GM10248 (cell line): Measurements from ENCODE around the gene PDE3A.

ENCODE experiments used
- CTCF ChIA-PET: fragments of 300-600 bp; sonication (Branson Sonifier 250); formaldehyde crosslinking; extraction: SDS; loops from one replicate; lab custom pipeline; 2021; ENCODE audit warnings: antibody characterized with exemption; lab: Yijun Ruan, JAX
- POLR2A ChIA-PET: fragments of 350-650 bp; sonication (Branson Sonifier 250); formaldehyde crosslinking; extraction: SDS; loops from one replicate; lab custom pipeline; 2020; ENCODE audit warnings: antibody characterized with exemption; lab: Yijun Ruan, JAX
- DNase-seq: peaks from one replicate; pipeline ENCODE4 v3.0.0; 2012; ENCODE audit errors: extremely low spot score
- TF ChIP-seq, protein P1 (sequence below): IDR thresholded peaks from 2 replicates; pipeline ENCODE4 v1.5.1; 2012; ENCODE audit warnings: mild to moderate bottlenecking, low read depth; ENCODE audit errors: extremely low read depth, missing control alignments, control extremely low read depth

PDE3A gene

DNA sequence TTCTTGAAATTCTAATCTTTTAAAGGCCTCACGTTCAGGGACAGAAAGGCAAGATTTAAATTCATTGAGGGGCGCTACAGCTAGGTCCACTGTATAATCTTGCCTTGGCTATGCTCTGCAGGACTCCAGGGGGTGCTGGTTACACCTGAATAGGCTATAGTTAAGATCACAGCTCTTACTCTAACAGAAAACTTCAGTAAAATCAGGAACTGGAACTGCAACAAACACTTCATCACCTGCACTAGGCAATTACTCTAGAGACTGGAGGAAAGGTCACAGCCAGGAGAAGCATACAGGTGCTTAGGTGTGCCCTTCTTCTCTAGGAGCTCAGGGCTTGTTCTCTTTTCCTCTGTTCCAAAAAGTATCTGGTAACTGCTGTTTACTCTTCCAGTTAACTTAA is 347.7 kb downstream of the PDE3A start:
- ChIA-PET CTCF (interaction anchor here (1.1 to 1.5 kb wide), 3 partner anchors 15 to 231 kb away, joined by 3 to 4 read pairs (median 3); no protein-coding TSS in a partner anchor), POLR2A (no interaction called here)
- no peak for DNase-seq
- TF ChIP-seq, protein P1, sequence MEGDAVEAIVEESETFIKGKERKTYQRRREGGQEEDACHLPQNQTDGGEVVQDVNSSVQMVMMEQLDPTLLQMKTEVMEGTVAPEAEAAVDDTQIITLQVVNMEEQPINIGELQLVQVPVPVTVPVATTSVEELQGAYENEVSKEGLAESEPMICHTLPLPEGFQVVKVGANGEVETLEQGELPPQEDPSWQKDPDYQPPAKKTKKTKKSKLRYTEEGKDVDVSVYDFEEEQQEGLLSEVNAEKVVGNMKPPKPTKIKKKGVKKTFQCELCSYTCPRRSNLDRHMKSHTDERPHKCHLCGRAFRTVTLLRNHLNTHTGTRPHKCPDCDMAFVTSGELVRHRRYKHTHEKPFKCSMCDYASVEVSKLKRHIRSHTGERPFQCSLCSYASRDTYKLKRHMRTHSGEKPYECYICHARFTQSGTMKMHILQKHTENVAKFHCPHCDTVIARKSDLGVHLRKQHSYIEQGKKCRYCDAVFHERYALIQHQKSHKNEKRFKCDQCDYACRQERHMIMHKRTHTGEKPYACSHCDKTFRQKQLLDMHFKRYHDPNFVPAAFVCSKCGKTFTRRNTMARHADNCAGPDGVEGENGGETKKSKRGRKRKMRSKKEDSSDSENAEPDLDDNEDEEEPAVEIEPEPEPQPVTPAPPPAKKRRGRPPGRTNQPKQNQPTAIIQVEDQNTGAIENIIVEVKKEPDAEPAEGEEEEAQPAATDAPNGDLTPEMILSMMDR: no peak

DNA sequence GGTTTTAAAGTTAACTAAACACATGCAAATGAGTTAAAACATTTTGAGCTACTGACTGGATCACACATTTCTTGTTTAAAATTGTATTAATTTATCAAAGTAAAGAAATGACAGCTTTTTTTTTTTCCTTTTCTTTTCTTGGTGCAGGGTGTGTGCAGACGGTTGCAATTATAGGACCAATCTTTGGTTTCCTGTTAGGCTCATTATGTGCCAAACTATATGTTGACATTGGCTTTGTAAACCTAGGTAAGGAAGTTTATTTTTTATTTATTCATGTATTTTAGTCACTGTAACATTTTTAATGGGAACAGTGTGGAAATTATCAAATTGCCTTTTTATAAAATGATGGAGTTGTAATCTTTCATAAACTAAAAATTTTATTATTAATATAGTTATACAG is 348.6 kb downstream of the PDE3A start:
- no peak for DNase-seq
- ChIA-PET CTCF (interaction anchor here (1.5 kb wide), 1 partner anchor 122 kb away, joined by 3 read pairs; no protein-coding TSS in a partner anchor), POLR2A (no interaction called here)
- TF ChIP-seq, protein P1: no peak

DNA sequence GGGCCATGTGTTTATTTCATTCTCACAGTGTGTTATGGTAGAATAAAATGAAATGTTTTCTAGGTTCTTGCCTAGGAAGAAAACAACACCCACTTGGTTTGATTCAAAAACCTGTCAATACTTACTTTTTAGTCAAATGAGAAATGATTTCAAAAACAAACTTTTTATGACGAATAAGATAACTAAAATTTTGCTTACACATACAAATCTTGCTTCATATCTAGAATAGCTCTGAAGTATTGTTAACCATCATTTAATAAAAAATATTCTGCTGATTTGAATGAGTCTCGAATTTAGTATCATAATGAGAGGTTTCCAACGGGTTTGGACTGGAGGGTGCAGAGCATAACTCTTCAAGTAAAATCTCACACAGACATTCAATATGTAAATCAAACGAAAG is 350.0 kb downstream of the PDE3A start:
- TF ChIP-seq, protein P1: no peak

DNA sequence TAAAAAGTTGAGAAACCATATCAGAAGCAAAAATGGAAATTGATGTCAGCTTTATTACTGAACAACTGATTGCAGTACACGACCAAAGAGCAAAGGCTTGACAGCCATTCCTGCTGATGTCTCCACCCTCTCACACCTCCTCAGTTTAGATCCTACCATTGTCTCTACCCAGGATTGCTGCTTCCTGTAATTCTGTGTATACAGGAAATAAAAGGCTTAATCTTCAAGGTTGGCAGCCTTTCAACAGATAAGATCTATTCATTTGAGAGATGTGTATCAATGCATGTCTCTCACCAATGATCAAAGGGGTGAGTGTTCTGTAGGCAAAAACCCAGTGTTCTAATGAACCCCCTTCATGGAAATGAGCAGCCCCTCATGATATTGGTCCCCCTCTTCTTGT is 353.8 kb downstream of the PDE3A start:
- DNase-seq: no peak
- TF ChIP-seq, protein P1: no peak
- CTCF ChIA-PET: no interaction called here
- POLR2A ChIA-PET: no interaction called here

More for the DNA sequence above, 350.0 kb downstream of the PDE3A start:
- no peak for DNase-seq
- POLR2A ChIA-PET: no interaction called here
- CTCF ChIA-PET: interaction anchor here (1.5 kb wide), 1 partner anchor 34 kb away, joined by 3 read pairs; no protein-coding TSS in a partner anchor

DNA sequence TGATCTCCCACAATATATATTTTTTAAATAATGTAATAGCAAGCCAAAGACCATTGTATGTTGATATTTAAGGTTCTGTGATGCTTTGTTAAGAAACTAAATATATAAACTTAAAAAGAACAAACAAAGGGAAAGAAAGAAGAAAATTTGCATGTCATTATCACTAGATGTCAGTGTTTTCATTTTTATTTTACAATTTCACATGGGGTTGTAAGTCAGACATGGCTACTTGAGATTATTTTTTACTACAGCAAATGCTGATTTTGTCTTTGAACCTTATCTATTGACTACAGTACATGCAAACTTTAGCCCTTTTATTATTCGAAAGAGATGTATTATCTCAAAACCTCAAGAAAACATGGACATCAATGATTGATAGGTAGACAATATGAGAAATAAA is 362.9 kb downstream of the PDE3A start:
- TF ChIP-seq, protein P1: no peak
- POLR2A ChIA-PET: no interaction called here
- CTCF ChIA-PET: interaction anchor here (1.1 kb wide), 1 partner anchor 15 kb away, joined by 3 read pairs; no protein-coding TSS in a partner anchor
- DNase-seq: no peak
